Colonic mucosa (tissue), 4 donors: ENCODE measurements around the gene NODAL. TPM values are rescaled to one million over a fixed set of nuclear protein-coding genes. Genes with fewer than 3 reads are reported as not detected.

Experiments used
- DNase-seq: peaks from one replicate; pipeline ENCODE4 v3.0.0-alpha.2; 2020
- H3K27ac ChIP-seq: fragments of 200-600 bp; one replicate; pipeline ENCODE4 v1.8.0; 2021
- H3K27me3 ChIP-seq: fragments of 200-600 bp; one replicate; pipeline ENCODE4 v1.8.0; 2021
- H3K36me3 ChIP-seq: fragments of 200-600 bp; one replicate; pipeline ENCODE4 v1.8.0; 2021
- H3K4me1 ChIP-seq: fragments of 200-600 bp; one replicate; pipeline ENCODE4 v1.8.0; 2021; ENCODE audit warnings: mild to moderate bottlenecking
- H3K4me3 ChIP-seq: fragments of 200-600 bp; one replicate; pipeline ENCODE4 v1.8.0; 2021
- H3K9ac ChIP-seq, 2 donors: one replicate each; pipeline ENCODE4 v1.7.0; 2013; ENCODE audit warnings: control low read depth in 2 of 2, low read depth in 2 of 2, low read length in 2 of 2
- H3K9me3 ChIP-seq: fragments of 200-600 bp; one replicate; pipeline ENCODE4 v1.8.0; 2021
- intact Hi-C: fragments of 100-400 bp; cut with DNase I; formaldehyde crosslinking; loops from one replicate; pipeline ENCODE4 v1.14.1; 2022
- total RNA-seq, 2 donors: library from RNA; stranded (reverse); fragmentation: NEBNext Ultra II Directional in 1 of 2; extraction: Animal tissue kit (Norgen Biotek cat#: 25700) in 1 of 2; gene quantifications; one replicate each; pipeline ENCODE4 v1.2.1, GENCODE V29; 2021
- TF ChIP-seq, protein P1 (sequence below): fragments of 200-600 bp; IDR thresholded peaks from one replicate; pipeline ENCODE4 v1.8.0; 2022; ENCODE audit warnings: antibody characterized with exemption, mild to moderate bottlenecking
- donor health status: healthy.
- donor health status: DM: no; HTN: no; CAD: no.
- donor health status: DM: no; HTN: no; CAD: no.

The NODAL gene
- total RNA-seq, 2 donors from 2014 or later: 0.17 TPM; not detected in 1

DNA sequence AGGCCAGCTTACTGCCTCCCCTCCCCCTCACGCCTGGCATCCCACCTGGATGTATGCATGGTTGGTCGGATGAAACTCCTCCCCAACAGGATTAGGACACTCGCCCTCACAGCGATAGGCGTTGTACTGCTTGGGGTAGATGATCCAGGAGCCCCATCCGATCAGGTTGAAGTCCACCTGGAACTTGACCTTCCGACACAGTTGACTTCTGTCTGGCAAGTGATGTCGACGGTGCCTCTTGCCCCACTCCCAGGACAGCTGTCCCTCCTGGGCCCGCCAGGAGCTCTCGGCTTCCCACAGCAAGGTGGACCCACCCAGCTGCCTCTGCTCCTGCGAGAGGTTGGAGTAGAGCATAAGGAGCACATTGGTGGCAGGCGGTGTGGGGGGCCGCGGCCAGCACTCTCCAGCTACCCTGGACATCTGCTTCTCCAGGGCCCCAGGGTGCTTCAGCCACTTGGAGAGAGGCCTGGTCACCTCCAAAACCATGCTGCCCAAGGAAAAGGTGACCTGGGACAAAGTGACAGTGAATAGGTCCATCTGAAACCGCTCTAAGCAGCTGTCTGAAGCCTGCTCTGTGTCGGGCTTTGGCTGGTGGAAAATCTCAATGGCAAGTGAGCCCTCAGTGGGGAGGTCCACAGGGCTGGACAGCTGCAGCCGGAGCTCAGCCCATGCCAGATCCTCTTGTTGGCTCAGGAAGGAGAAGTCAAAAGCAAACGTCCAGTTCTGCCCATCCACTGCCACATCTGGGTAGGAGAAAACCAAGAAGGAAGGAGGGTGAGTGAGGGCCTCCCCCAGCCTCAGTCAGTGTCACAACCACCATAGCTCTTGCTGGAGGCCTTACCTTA is 6.0 kb downstream of the NODAL start:
- no peak overlapping the region for H3K27ac ChIP-seq
- H3K9ac ChIP-seq: no peak overlapping the region
- H3K36me3 ChIP-seq: no peaks in the 10 kb centered on the region
- H3K27me3 ChIP-seq: peaks cover 16% of the 10 kb centered on the region
- H3K9me3 ChIP-seq: no peaks in the 10 kb centered on the region
- DNase-seq: no peak
- TF ChIP-seq, protein P1, sequence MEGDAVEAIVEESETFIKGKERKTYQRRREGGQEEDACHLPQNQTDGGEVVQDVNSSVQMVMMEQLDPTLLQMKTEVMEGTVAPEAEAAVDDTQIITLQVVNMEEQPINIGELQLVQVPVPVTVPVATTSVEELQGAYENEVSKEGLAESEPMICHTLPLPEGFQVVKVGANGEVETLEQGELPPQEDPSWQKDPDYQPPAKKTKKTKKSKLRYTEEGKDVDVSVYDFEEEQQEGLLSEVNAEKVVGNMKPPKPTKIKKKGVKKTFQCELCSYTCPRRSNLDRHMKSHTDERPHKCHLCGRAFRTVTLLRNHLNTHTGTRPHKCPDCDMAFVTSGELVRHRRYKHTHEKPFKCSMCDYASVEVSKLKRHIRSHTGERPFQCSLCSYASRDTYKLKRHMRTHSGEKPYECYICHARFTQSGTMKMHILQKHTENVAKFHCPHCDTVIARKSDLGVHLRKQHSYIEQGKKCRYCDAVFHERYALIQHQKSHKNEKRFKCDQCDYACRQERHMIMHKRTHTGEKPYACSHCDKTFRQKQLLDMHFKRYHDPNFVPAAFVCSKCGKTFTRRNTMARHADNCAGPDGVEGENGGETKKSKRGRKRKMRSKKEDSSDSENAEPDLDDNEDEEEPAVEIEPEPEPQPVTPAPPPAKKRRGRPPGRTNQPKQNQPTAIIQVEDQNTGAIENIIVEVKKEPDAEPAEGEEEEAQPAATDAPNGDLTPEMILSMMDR: no peak
- intact Hi-C loops: no loop called here
- peaks cover 2% of the 10 kb centered on the region for H3K4me1 ChIP-seq
- no peak overlapping the region for H3K4me3 ChIP-seq

DNA sequence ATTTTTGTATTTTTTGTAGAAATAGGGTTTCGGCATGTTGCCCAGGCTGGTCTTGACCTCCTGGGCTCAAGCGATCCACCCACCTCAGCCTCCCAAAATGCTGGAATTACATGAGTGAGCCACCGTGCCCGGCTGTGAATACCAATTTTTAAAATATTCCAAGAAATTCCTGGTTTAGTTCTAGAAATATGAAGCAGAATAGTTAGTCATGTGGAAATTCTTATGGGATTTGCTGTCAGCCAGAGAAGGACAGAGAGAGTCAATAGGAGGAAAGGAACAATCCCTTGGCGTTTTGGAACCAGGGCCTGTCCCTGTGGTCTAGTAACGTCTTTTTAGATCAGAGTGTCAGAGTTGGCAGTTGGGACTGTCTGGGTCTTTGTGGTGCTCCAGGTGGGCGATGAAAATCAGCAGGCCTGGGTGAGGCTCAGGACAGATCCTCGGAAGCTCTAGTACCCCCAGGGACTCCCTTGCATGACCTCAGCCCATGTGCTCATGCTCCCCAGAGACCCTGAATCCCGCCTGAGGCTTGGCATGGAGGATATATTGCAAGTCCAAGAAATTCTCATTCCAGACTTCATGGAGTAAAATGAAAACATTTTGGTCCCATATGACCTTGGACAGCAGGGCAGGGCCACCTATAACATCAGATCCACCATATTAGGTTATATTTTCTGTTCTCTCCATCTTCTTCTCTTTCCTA is 7.8 kb downstream of the NODAL start:
- H3K36me3 ChIP-seq: no peaks in the 10 kb centered on the region
- TF ChIP-seq, protein P1: no peak
- DNase-seq: no peak
- H3K27ac ChIP-seq: no peak overlapping the region
- no peaks in the 10 kb centered on the region for H3K4me1 ChIP-seq
- intact Hi-C loops: no loop called here
- H3K9ac ChIP-seq: no peak overlapping the region
- no peak overlapping the region for H3K4me3 ChIP-seq
- no peaks in the 10 kb centered on the region for H3K9me3 ChIP-seq
- H3K27me3 ChIP-seq: no peaks in the 10 kb centered on the region

DNA sequence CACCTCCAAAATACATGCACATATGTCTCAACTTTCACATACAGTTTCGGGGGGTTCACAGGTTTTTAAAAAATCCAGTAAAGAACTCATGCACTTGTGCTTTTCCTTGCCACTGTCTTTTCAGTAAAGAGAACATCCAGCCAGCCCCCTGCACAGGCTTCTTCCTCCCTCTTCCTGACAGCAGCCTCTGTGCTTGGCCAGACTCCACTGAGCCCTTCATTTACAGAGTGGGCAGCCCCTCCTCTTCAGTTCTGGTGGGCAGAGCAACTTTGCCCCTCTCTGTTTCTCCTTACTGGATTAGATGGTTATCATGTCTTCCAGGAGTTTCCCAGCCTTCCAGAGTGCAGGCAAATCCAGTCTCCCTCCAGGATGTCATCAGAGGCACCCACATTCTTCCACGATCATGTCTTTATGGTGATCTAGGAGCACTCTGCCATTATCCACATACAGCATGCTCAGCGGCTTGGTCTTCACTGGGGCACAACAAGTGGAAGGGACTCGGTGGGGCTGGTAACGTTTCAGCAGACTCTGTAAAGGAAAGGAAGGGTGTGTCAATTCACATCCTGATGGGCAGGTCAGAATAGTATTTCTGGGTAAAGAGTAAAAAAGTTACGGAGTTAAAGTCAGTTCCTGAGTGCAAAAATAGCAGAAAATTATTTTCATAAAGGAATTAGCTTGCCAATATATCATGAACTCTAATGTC is 8.8 kb downstream of the NODAL start:
- Histone ChIP-seq H3K4me1 (no peaks in the 10 kb centered on the region), H3K9me3 (no peaks in the 10 kb centered on the region), H3K4me3 (no peak overlapping the region), H3K27me3 (no peaks in the 10 kb centered on the region), H3K27ac (no peak overlapping the region), H3K36me3 (no peaks in the 10 kb centered on the region), H3K9ac (no peak overlapping the region)
- no peak for DNase-seq
- intact Hi-C loops: no loop called here
- TF ChIP-seq, protein P1: no peak

DNA sequence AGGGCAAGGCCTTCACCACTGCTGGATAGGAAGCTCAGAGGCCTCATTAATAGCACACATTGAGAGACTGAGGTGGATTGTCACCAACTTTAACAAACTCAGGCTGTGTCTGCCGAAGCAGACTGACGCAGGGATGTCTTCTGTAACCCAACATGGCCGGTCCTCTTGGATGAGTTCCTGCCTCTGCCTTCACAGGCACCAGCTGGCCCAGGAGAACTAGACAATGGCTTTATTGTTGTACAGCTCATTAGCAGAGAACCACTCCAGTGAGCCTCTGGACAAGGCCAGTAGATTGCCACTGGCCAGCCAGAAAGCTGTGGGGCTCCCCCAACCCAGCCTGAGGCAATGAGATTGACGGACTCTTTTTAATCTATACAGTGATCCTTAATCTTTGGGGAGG is 9.4 kb downstream of the NODAL start:
- no peak overlapping the region for H3K27ac ChIP-seq
- TF ChIP-seq, protein P1: no peak
- H3K4me3 ChIP-seq: no peak overlapping the region
- no peak for DNase-seq
- intact Hi-C loops: no loop called here
- H3K36me3 ChIP-seq: no peaks in the 10 kb centered on the region
- no peaks in the 10 kb centered on the region for H3K27me3 ChIP-seq
- no peaks in the 10 kb centered on the region for H3K9me3 ChIP-seq
- no peak overlapping the region for H3K9ac ChIP-seq
- no peaks in the 10 kb centered on the region for H3K4me1 ChIP-seq
